OCI-LY7 (cell line): ENCODE measurements around the gene C16orf46. TPM values are rescaled to one million over a fixed set of nuclear protein-coding genes. Genes with fewer than 3 reads are reported as not detected.
A peak's percentile ranks its signal among the peaks of the same experiment; 100 is the strongest.

Experiments
- BruUV-seq: library from RNA; stranded (reverse); fragments of 400-500 nt; replicated peaks from 2 replicates; lab custom pipeline; 2021; lab: Mats Ljungman, UMichigan
- CTCF ChIA-PET: fragments of 300-600 bp; sonication (Branson Sonifier 250); formaldehyde crosslinking; loops from one replicate; lab custom pipeline; 2022; ENCODE audit warnings: antibody characterized with exemption; ENCODE audit not compliant: unreplicated experiment; lab: Charles Lee
- POLR2A ChIA-PET: fragments of 300-600 bp; sonication (Branson Sonifier 250); formaldehyde crosslinking; loops from one replicate; lab custom pipeline; 2022; ENCODE audit warnings: antibody characterized with exemption; lab: Charles Lee
- DNase-seq: peaks from one replicate; pipeline ENCODE4 v3.0.0-alpha.2; 2015; ENCODE audit warnings: low spot score
- H2AFZ ChIP-seq: fragments of 200-600 bp; sonication (generic), shearing (Covaris generic); 2 replicates; pipeline ENCODE4 v1.6.1; 2014; ENCODE audit warnings: mild to moderate bottlenecking, antibody characterized with exemption, low read length, moderate library complexity
- H3K27ac ChIP-seq: fragments of 200-600 bp; sonication (generic); 2 replicates; pipeline ENCODE4 v1.5.1; 2014; ENCODE audit warnings: mixed run types, low read depth, mild to moderate bottlenecking, moderate library complexity, low read length, inconsistent platforms; ENCODE audit not compliant: poor library complexity, severe bottlenecking
- H3K36me3 ChIP-seq: fragments of 200-600 bp; sonication (generic); 2 replicates; pipeline ENCODE4 v1.6.1; 2014; ENCODE audit warnings: mild to moderate bottlenecking, antibody characterized with exemption, low read length, moderate library complexity, mixed read lengths; ENCODE audit not compliant: insufficient read depth
- H3K4me1 ChIP-seq: fragments of 200-600 bp; sonication (generic); 2 replicates; pipeline ENCODE4 v1.5.1; 2014; ENCODE audit warnings: mild to moderate bottlenecking, low read length; ENCODE audit not compliant: insufficient read depth, poor library complexity, severe bottlenecking
- H3K4me2 ChIP-seq: fragments of 200-600 bp; sonication (generic); 2 replicates; pipeline ENCODE4 v1.6.1; 2014; ENCODE audit warnings: mild to moderate bottlenecking, low read length
- H3K4me3 ChIP-seq: fragments of 200-600 bp; sonication (generic); 2 replicates; pipeline ENCODE4 v1.5.1; 2014; ENCODE audit warnings: mild to moderate bottlenecking, low read depth, low read length; ENCODE audit not compliant: poor library complexity, severe bottlenecking
- H3K79me2 ChIP-seq: fragments of 200-600 bp; sonication (generic); 2 replicates; pipeline ENCODE4 v1.6.1; 2016; ENCODE audit warnings: low read depth, mild to moderate bottlenecking, low read length, moderate library complexity, mixed read lengths; ENCODE audit not compliant: insufficient read depth
- H3K9me2 ChIP-seq: fragments of 200-600 bp; sonication (generic); 2 replicates; pipeline ENCODE4 v1.6.1; 2016; ENCODE audit warnings: mild to moderate bottlenecking, low read length, mixed read lengths; ENCODE audit not compliant: insufficient read depth
- H3K9me3 ChIP-seq: fragments of 200-600 bp; sonication (generic); 2 replicates; pipeline ENCODE4 v1.6.1; 2014; ENCODE audit warnings: mild to moderate bottlenecking, mixed run types, low read length, mixed read lengths
- H4K20me1 ChIP-seq: fragments of 200-600 bp; sonication (generic); 2 replicates; pipeline ENCODE4 v1.6.1; 2014; ENCODE audit warnings: mild to moderate bottlenecking, antibody characterized with exemption, low read length, moderate library complexity, mixed read lengths; ENCODE audit not compliant: insufficient read depth
- CTCF ChIP-seq: fragments of 200-600 bp; sonication (generic); conservative IDR thresholded peaks from 2 replicates; pipeline ENCODE4 v1.5.1; 2014; ENCODE audit warnings: mild to moderate bottlenecking, antibody characterized with exemption, low read length, moderate library complexity, mixed read lengths
- EZH2phosphoT487 ChIP-seq: fragments of 200-600 bp; sonication (generic); IDR thresholded peaks from 2 replicates; pipeline ENCODE4 v1.6.1; 2018; ENCODE audit warnings: low read depth, borderline replicate concordance, mild to moderate bottlenecking, mixed run types, antibody characterized with exemption, low read length, moderate library complexity, mixed read lengths
- intact Hi-C: fragments of 100-400 bp; cut with micrococcal nuclease; formaldehyde crosslinking; loops from one replicate; pipeline ENCODE4 v1.10.0; 2022; ENCODE audit not compliant: unreplicated experiment
- total RNA-seq, 2 experiments: library from RNA; depleted of rRNA in 1 of 2; stranded (reverse); fragments of >200 nt in 1 of 2; shearing (Covaris generic) in 1 of 2; gene quantifications; 2 replicates each; pipeline ENCODE4 v1.2.3, GENCODE V29; 2014 to 2022

The C16orf46 gene
- total RNA-seq, 2 experiments from 2014 or later, result 0.69 to 1.2 TPM

- no peak for DNase-seq
- H2AFZ ChIP-seq, result no peak overlapping the region
- H4K20me1 ChIP-seq, result no peaks in the 10 kb centered on the region
- H3K4me2 ChIP-seq, result no peak overlapping the region
- no TSS peak for BruUV-seq
- no peak for TF ChIP-seq CTCF
- no peak for TF ChIP-seq EZH2phosphoT487
- no peaks in the 10 kb centered on the region for H3K79me2 ChIP-seq
- CTCF ChIA-PET, result no interaction called here
- H3K9me3 ChIP-seq, result no peaks in the 10 kb centered on the region
- peaks cover 15% of the 10 kb centered on the region for H3K4me1 ChIP-seq
- intact Hi-C loops, result no loop called here
- H3K9me2 ChIP-seq, result no peaks in the 10 kb centered on the region
- H3K36me3 ChIP-seq, result peaks cover 32% of the 10 kb centered on the region
- H3K27ac ChIP-seq, result no peak overlapping the region
- POLR2A ChIA-PET, result no interaction called here
- H3K4me3 ChIP-seq, result no peak overlapping the region
These were observed 3.2 kb upstream of the C16orf46 start for GRCh38 chr16:81080233-81080632.

GRCh38 chr16:81076566-81077075 is 417 bp downstream of the C16orf46 start:
- DNase-seq, result peak; percentile 86
- no peaks in the 10 kb centered on the region for H3K79me2 ChIP-seq
- TF ChIP-seq EZH2phosphoT487 (no peak), CTCF (no peak)
- peak overlapping the region; percentile 79 for H3K4me2 ChIP-seq
- peak overlapping the region; percentile 74 for H3K4me3 ChIP-seq
- peak overlapping the region; percentile 73 for H2AFZ ChIP-seq
- no peaks in the 10 kb centered on the region for H3K9me3 ChIP-seq
- ChIA-PET CTCF (interaction anchor here (1.0 kb wide), 1 partner anchor 16 kb away, joined by 4 read pairs; no protein-coding TSS in a partner anchor), POLR2A (interaction anchor here (0.6 to 1.8 kb wide), 10 partner anchors 10 to 1920 kb away, joined by 3 to 10 read pairs (median 4); no protein-coding TSS in a partner anchor)
- H3K4me1 ChIP-seq, result peaks cover 15% of the 10 kb centered on the region
- H3K27ac ChIP-seq, result peak overlapping the region; percentile 81
- H3K9me2 ChIP-seq, result no peaks in the 10 kb centered on the region
- no peaks in the 10 kb centered on the region for H4K20me1 ChIP-seq
- peaks cover 9% of the 10 kb centered on the region for H3K36me3 ChIP-seq
- intact Hi-C loops, result loop anchor here (1.0 to 5.0 kb wide), 3 partner anchors 40 to 661 kb away; partner anchors contain the start of gene CMC2
- no TSS peak for BruUV-seq

- Histone ChIP-seq H2AFZ (no peak overlapping the region), H3K4me3 (no peak overlapping the region), H3K27ac (no peak overlapping the region), H3K9me2 (no peaks in the 10 kb centered on the region), H3K9me3 (no peaks in the 10 kb centered on the region), H3K79me2 (no peaks in the 10 kb centered on the region), H3K4me1 (peaks cover 15% of the 10 kb centered on the region), H4K20me1 (no peaks in the 10 kb centered on the region), H3K36me3 (no peaks in the 10 kb centered on the region), H3K4me2 (no peak overlapping the region)
- intact Hi-C loops, result no loop called here
- DNase-seq, result no peak
- POLR2A ChIA-PET, result interaction anchor here (0.6 to 1.2 kb wide), 6 partner anchors 8 to 939 kb away, joined by 3 to 6 read pairs (median 3); no protein-coding TSS in a partner anchor
- CTCF ChIA-PET, result no interaction called here
- TF ChIP-seq EZH2phosphoT487 (no peak), CTCF (no peak)
- no TSS peak for BruUV-seq
These were observed 3.3 kb downstream of the C16orf46 start for GRCh38 chr16:81073560-81074330.
